Hepatic stellate cell (primary cell): ENCODE data around the gene PNCK.
"Not testable (repeated sequence)": the region's sequence is repeated elsewhere in the genome, so short reads cannot be mapped to it uniquely, and the experiment has no call there.

Experiments
- DNase-seq: peaks from one replicate; pipeline ENCODE4 v3.0.0; 2011; ENCODE audit warnings: low spot score

PNCK gene

GRCh38 chrX:153673428-153674218, at the start of gene PNCK:
Gene PNCK (minus strand): TSS chrX:153673813. CDS start chrX:153673076, 737 bp downstream.
- no peak for DNase-seq

- DNase-seq: peak; percentile 46
Measured at GRCh38 chrX:153722704-153723350, 49.2 kb upstream of the PNCK start.

GRCh38 chrX:153719701-153720100, 46.1 kb upstream of the PNCK start:
- DNase-seq: no peak

- DNase-seq: no peak
Measured at GRCh38 chrX:153719238-153719637, 45.6 kb upstream of the PNCK start.

- DNase-seq: no peak
Measured at GRCh38 chrX:153717445-153717844, 43.8 kb upstream of the PNCK start.

- no peak for DNase-seq
Measured at GRCh38 chrX:153714256-153714655, 40.6 kb upstream of the PNCK start.

GRCh38 chrX:153709726-153710674, 36.4 kb upstream of the PNCK start:
- no peak for DNase-seq

- DNase-seq: peak; percentile 79
Measured at GRCh38 chrX:153708415-153708814, 34.8 kb upstream of the PNCK start.

- no peak for DNase-seq
Measured at GRCh38 chrX:153707406-153707805, 33.8 kb upstream of the PNCK start.

GRCh38 chrX:153706799-153707198, 33.2 kb upstream of the PNCK start:
- DNase-seq: no peak

GRCh38 chrX:153705403-153706060, 31.9 kb upstream of the PNCK start:
- DNase-seq: not testable (repeated sequence)

GRCh38 chrX:153704631-153705402, 31.2 kb upstream of the PNCK start:
- DNase-seq: not testable (repeated sequence)

GRCh38 chrX:153704021-153704526, 30.5 kb upstream of the PNCK start:
- no peak for DNase-seq

- no peak for DNase-seq
Measured at GRCh38 chrX:153703036-153703370, 29.4 kb upstream of the PNCK start.

GRCh38 chrX:153702336-153703035, 28.9 kb upstream of the PNCK start:
- DNase-seq: no peak

GRCh38 chrX:153701706-153702105, 28.1 kb upstream of the PNCK start:
- no peak for DNase-seq

- no peak for DNase-seq
Measured at GRCh38 chrX:153700967-153701366, 27.4 kb upstream of the PNCK start.

- no peak for DNase-seq
Measured at GRCh38 chrX:153700376-153700945, 26.8 kb upstream of the PNCK start.

GRCh38 chrX:153699784-153700371, 26.3 kb upstream of the PNCK start:
- DNase-seq: not testable (repeated sequence)
